IMR-90 (cell line): ENCODE data around the gene ARHGEF4. TPM values are rescaled to one million over a fixed set of nuclear protein-coding genes. Genes with fewer than 3 reads are reported as not detected.

Experiments used
- ATAC-seq: fragments of 200-7000 bp; cut with Tn5 transposase; 2 replicates; pipeline ENCODE4 v1.9.1; 2020; ENCODE audit warnings: low read depth, mild to moderate bottlenecking, moderate library complexity
- BruUV-seq: library from RNA; stranded (reverse); fragments of 400-500 nt; replicated peaks from 2 replicates; lab custom pipeline; 2021; lab: Mats Ljungman, UMichigan
- CTCF ChIA-PET: fragments of 300-600 bp; formaldehyde crosslinking; extraction: SDS; loops from one replicate; lab custom pipeline; 2021; ENCODE audit warnings: antibody characterized with exemption; lab: Yijun Ruan, JAX
- POLR2A ChIA-PET: fragments of 300-600 bp; sonication (Branson Sonifier 250); formaldehyde crosslinking; loops from one replicate; lab custom pipeline; 2022; ENCODE audit warnings: antibody characterized with exemption; ENCODE audit not compliant: unreplicated experiment; lab: Charles Lee
- DNase-seq: peaks from one replicate; pipeline ENCODE4 v3.0.0; 2013
- H2AFZ ChIP-seq: replicated peaks from 2 replicates; pipeline ENCODE3; 2013; ENCODE audit warnings: low read length, mild to moderate bottlenecking; ENCODE audit not compliant: poor library complexity
- H2AK5ac ChIP-seq: 2 replicates; pipeline ENCODE4 v1.6.1; 2013; ENCODE audit warnings: low read depth, low read length, inconsistent platforms
- H2AK9ac ChIP-seq: replicated peaks from 2 replicates; pipeline ENCODE3; 2013; ENCODE audit warnings: mild to moderate bottlenecking, low read depth, low read length, moderate library complexity; ENCODE audit not compliant: poor library complexity
- H2BK120ac ChIP-seq: 2 replicates; pipeline ENCODE4 v1.6.1; 2013; ENCODE audit warnings: low read depth, low read length, inconsistent platforms
- H2BK15ac ChIP-seq: 3 replicates; pipeline ENCODE4 v1.6.1; 2013; ENCODE audit warnings: low read depth, low read length, inconsistent platforms
- H2BK20ac ChIP-seq: 2 replicates; pipeline ENCODE4 v1.6.1; 2013; ENCODE audit warnings: low read depth, mild to moderate bottlenecking, inconsistent platforms, low read length, moderate library complexity
- H2BK5ac ChIP-seq: 2 replicates; pipeline ENCODE4 v1.6.1; 2013; ENCODE audit warnings: mild to moderate bottlenecking, low read depth, low read length, inconsistent platforms; ENCODE audit not compliant: poor library complexity, severe bottlenecking
- H3K14ac ChIP-seq: replicated peaks from 2 replicates; pipeline ENCODE4 v1.6.1; 2013; ENCODE audit warnings: low read depth, low read length, inconsistent platforms
- H3K18ac ChIP-seq: 2 replicates; pipeline ENCODE4 v1.6.1; 2013; ENCODE audit warnings: low read depth, low read length, control low read depth
- H3K23ac ChIP-seq: 2 replicates; pipeline ENCODE4 v1.6.1; 2013; ENCODE audit warnings: low read depth, low read length, inconsistent platforms
- H3K27ac ChIP-seq: 2 replicates; pipeline ENCODE4 v1.5.1; 2013; ENCODE audit warnings: mild to moderate bottlenecking, control low read depth, low read length; ENCODE audit not compliant: insufficient read depth
- H3K27me3 ChIP-seq: 2 replicates; pipeline ENCODE4 v1.6.1; 2013; ENCODE audit warnings: low read length; ENCODE audit not compliant: control insufficient read depth, insufficient read depth
- H3K36me3 ChIP-seq: 2 replicates; pipeline ENCODE4 v1.6.1; 2013; ENCODE audit warnings: low read length, mixed read lengths; ENCODE audit not compliant: control insufficient read depth, insufficient read depth
- H3K4ac ChIP-seq: 2 replicates; pipeline ENCODE4 v1.6.1; 2013; ENCODE audit warnings: low read depth, low read length, inconsistent platforms
- H3K4me1 ChIP-seq: 2 replicates; pipeline ENCODE4 v1.6.1; 2013; ENCODE audit warnings: low read length, mixed read lengths; ENCODE audit not compliant: control insufficient read depth, insufficient read depth
- H3K4me2 ChIP-seq: 2 replicates; pipeline ENCODE4 v1.6.1; 2013; ENCODE audit warnings: low read depth, mild to moderate bottlenecking, control low read depth, low read length, moderate library complexity
- H3K4me3 ChIP-seq: 2 replicates; pipeline ENCODE4 v1.5.1; 2013; ENCODE audit warnings: low read depth, mild to moderate bottlenecking, control low read depth, low read length, moderate library complexity; ENCODE audit not compliant: insufficient read depth
- H3K56ac ChIP-seq: 2 replicates; pipeline ENCODE4 v1.6.1; 2013; ENCODE audit warnings: low read length, inconsistent platforms; ENCODE audit not compliant: insufficient read depth; ENCODE audit errors: extremely low read depth
- H3K79me1 ChIP-seq, 2 experiments: 2 replicates each; pipeline ENCODE4 v1.6.1; 2013; ENCODE audit warnings: low read length in 2 of 2, inconsistent platforms in 1 of 2, low read depth in 1 of 2
- H3K9ac ChIP-seq: 2 replicates; pipeline ENCODE4 v1.6.1; 2013; ENCODE audit warnings: low read depth, low read length, control low read depth
- H3K9me1 ChIP-seq: 2 replicates; pipeline ENCODE4 v1.6.1; 2013; ENCODE audit warnings: low read length, inconsistent platforms; ENCODE audit not compliant: insufficient read depth
- H3K9me3 ChIP-seq: 2 replicates; pipeline ENCODE4 v1.6.1; 2013; ENCODE audit warnings: low read length; ENCODE audit not compliant: control insufficient read depth, insufficient read depth
- H4K20me1 ChIP-seq: 2 replicates; pipeline ENCODE4 v1.6.1; 2013; ENCODE audit warnings: low read length, inconsistent platforms; ENCODE audit not compliant: insufficient read depth
- H4K5ac ChIP-seq: 2 replicates; pipeline ENCODE4 v1.6.1; 2013; ENCODE audit warnings: mild to moderate bottlenecking, low read depth, low read length, control low read depth
- H4K8ac ChIP-seq, 2 experiments: 2 replicates each; pipeline ENCODE4 v1.6.1; 2013; ENCODE audit warnings: low read depth in 2 of 2, low read length in 2 of 2, control low read depth in 1 of 2, inconsistent platforms in 1 of 2
- H4K91ac ChIP-seq: 2 replicates; pipeline ENCODE4 v1.6.1; 2013; ENCODE audit warnings: low read depth, low read length, inconsistent platforms; ENCODE audit not compliant: insufficient read depth
- BHLHE40 ChIP-seq: fragments of 150-350 bp; IDR thresholded peaks from 2 replicates; pipeline ENCODE4 v1.6.1; 2016; ENCODE audit warnings: mild to moderate bottlenecking, low read depth, low read length
- CHD1 ChIP-seq: IDR thresholded peaks from 2 replicates; pipeline ENCODE4 v1.6.1; 2012; ENCODE audit warnings: low read depth, low read length, improper control_type of control experiment
- FOS ChIP-seq: fragments of 150-350 bp; IDR thresholded peaks from 2 replicates; pipeline ENCODE4 v1.6.1; 2016; ENCODE audit warnings: low read depth, low read length
- MAFK ChIP-seq: IDR thresholded peaks from 2 replicates; pipeline ENCODE4 v1.6.1; 2012; ENCODE audit warnings: low read depth, low read length, improper control_type of control experiment
- MAZ ChIP-seq: IDR thresholded peaks from 2 replicates; pipeline ENCODE4 v1.6.1; 2012; ENCODE audit warnings: low read depth, mild to moderate bottlenecking, low read length, improper control_type of control experiment, moderate library complexity, borderline replicate concordance
- MXI1 ChIP-seq: IDR thresholded peaks from 2 replicates; pipeline ENCODE4 v1.6.1; 2012; ENCODE audit warnings: low read depth, mild to moderate bottlenecking, low read length, moderate library complexity, borderline replicate concordance
- NFE2L2 ChIP-seq: fragments of 150-350 bp; IDR thresholded peaks from 2 replicates; pipeline ENCODE4 v1.6.1; 2016; ENCODE audit warnings: low read depth, mild to moderate bottlenecking, low read length
- POLR2A ChIP-seq: IDR thresholded peaks from 2 replicates; pipeline ENCODE4 v1.6.1; 2012; ENCODE audit warnings: mild to moderate bottlenecking, low read depth, low read length
- RAD21 ChIP-seq: IDR thresholded peaks from 2 replicates; pipeline ENCODE4 v1.6.1; 2012; ENCODE audit warnings: low read length, improper control_type of control experiment
- RFX5 ChIP-seq: IDR thresholded peaks from 2 replicates; pipeline ENCODE4 v1.8.0; 2012; ENCODE audit warnings: low read depth, mild to moderate bottlenecking, low read length, moderate library complexity
- SMC3 ChIP-seq: fragments of 150-350 bp; IDR thresholded peaks from 2 replicates; pipeline ENCODE4 v1.6.1; 2016; ENCODE audit warnings: low read depth, mild to moderate bottlenecking, antibody characterized with exemption, low read length, moderate library complexity
- WGBS, 2 experiments: methylation state at CpG; one replicate each; pipeline versions ENCODE4 v1.1.5 to v1.1.7; 2013; ENCODE audit warnings: missing lambda C conversion rate in 2 of 2; ENCODE audit not compliant: insufficient read length in 1 of 2; ENCODE audit errors: extremely low coverage in 2 of 2; 5-methylcytosine and 5-hydroxymethylcytosine counted together
- dilution Hi-C: fragments of 300-500 bp; cut with HindIII; formaldehyde crosslinking; loops from one replicate; pipeline ENCODE4 v1.14.3; 2018; ENCODE audit warnings: low sequenced_read_pairs; ENCODE audit not compliant: unreplicated experiment
- in situ Hi-C: fragments of 300-500 bp; cut with MboI; formaldehyde crosslinking; loops from 3 replicates; pipeline ENCODE4 v1.14.3; 2019; ENCODE audit warnings: low sequenced_read_pairs, inconsistent platforms, mixed read lengths
- intact Hi-C: fragments of 100-400 bp; cut with micrococcal nuclease; formaldehyde crosslinking; loops from 2 replicates; pipeline ENCODE4 v1.10.0; 2022
- polyA plus RNA-seq, 3 experiments: library from polyadenylated mRNA; depleted of rRNA; stranded (reverse); fragments of >200 nt; gene quantifications; 2 replicates each; pipeline ENCODE4 v1.2.3, GENCODE V29; 2012; ENCODE audit warnings: low replicate concordance in 1 of 3
- total RNA-seq: library from RNA; depleted of rRNA; stranded (reverse); fragments of >200 nt; gene quantifications from 2 replicates; pipeline ENCODE4 v1.2.3, GENCODE V29; 2012
- TF ChIP-seq, protein P1 (sequence below): conservative IDR thresholded peaks from 2 replicates; pipeline ENCODE4 v1.5.1; 2012; ENCODE audit warnings: mild to moderate bottlenecking, low read depth, low read length, improper control_type of control experiment

ARHGEF4 gene
- total and polyA plus RNA-seq, 2 of the 4 experiments (the other 2 are of a cell fraction): 2.7 to 5.0 TPM

DNA sequence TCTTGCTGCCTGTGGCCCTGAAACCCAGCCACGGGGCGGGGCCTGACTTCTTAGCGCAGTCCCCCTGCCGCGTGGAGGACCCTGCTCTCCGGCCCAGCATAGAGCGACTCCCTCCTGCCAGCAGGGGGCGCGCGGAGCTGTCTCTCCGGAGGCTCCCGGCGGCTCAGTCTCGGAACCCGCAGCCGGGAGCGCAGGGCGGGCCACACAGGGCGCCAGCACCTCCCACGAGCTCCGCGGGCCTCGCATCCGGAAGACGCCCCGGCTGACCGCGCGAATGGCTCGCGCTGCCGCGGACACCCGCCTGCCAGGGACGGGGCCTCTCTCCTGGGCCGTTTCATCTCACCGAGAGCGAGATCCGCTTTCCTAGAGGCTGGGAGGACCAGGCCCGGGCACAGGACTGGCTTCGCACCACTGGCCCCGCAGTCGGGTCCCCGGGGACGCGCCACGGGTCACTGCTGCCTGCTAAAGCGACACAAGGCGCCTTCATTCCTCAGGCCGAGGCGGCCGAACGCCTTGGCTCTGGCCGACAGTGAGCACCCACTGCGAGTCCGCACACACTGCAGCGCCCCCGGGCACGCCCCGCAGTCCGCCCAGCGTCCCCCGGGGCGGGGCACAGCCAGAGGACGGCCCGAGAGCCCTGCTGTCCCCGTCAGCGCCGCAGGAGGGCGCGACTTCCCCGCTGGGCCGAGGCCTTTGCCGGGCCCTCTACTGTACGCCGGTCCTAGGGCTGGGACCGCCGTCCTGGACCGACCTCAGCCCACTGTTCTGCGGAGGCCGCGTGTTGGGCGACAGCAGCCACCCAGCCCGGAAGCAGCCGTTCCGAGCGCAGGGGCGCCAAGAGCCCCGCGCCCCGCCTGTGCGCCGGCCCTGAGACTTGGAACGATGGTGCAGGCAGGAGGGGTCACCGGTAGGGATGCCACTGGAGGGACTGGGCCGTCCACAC is 39.0 kb upstream of the ARHGEF4 start:
- peak overlapping the region; percentile 68 for H2AK9ac ChIP-seq
- H4K20me1 ChIP-seq: no peaks in the 10 kb centered on the region
- no peak overlapping the region for H4K5ac ChIP-seq
- DNase-seq: peak; percentile 74
- in situ Hi-C loops: no loop called here
- intact Hi-C loops: loop anchor here (1.0 to 10.0 kb wide), 5 partner anchors 76 to 537 kb away; partner anchors contain the start of gene FAM168B
- H3K36me3 ChIP-seq: no peaks in the 10 kb centered on the region
- no TSS peak for BruUV-seq
- no peak overlapping the region; the same call in 1 of the 2 replicates for H3K56ac ChIP-seq
- H3K9ac ChIP-seq: peak overlapping the region; percentile 62
- H3K4me1 ChIP-seq: no peaks in the 10 kb centered on the region
- no peak overlapping the region for H3K14ac ChIP-seq
- H4K91ac ChIP-seq: peak overlapping the region; percentile 18; the same call in 1 of the 2 replicates
- H2AFZ ChIP-seq: peak overlapping the region; percentile 99
- peak overlapping the region; percentile 48 for H3K27ac ChIP-seq
- no peak overlapping the region for H2BK20ac ChIP-seq
- no peak overlapping the region; the same call in 1 of the 2 replicates for H2AK5ac ChIP-seq
- no peak overlapping the region for H3K23ac ChIP-seq
- peak overlapping the region; percentile 60 for H3K4ac ChIP-seq
- no peaks in the 10 kb centered on the region for H3K9me1 ChIP-seq
- H3K18ac ChIP-seq: no peak overlapping the region; the same call in 1 of the 2 replicates
- H2BK15ac ChIP-seq: no peak overlapping the region
- peak overlapping the region; percentile 40; the same call in 1 of the 2 replicates for H2BK120ac ChIP-seq
- no peaks in the 10 kb centered on the region for H3K79me1 ChIP-seq
- peak overlapping the region; percentile 31 for H2BK5ac ChIP-seq
- peak overlapping the region; percentile 33 to 74; a peak in 2 of 4 replicates for H4K8ac ChIP-seq
- ChIA-PET CTCF (interaction anchor here (0.6 to 1.8 kb wide), 15 partner anchors 18 to 837 kb away, joined by 3 to 18 read pairs (median 3); no protein-coding TSS in a partner anchor), POLR2A (no interaction called here)
- H3K9me3 ChIP-seq: no peaks in the 10 kb centered on the region
- ATAC-seq: peak; percentile 97
- H3K27me3 ChIP-seq: no peaks in the 10 kb centered on the region; the same call in 1 of the 2 replicates
- dilution Hi-C loops: no loop called here
- WGBS, 2 experiments: 3% methylated on average over 26 of the region's 96 CpGs; no CpG with 5 or more reads in 1 of the 2 experiments
- TF ChIP-seq MAZ (peak; percentile 89; the same call in 1 of the 2 replicates), CHD1 (no peak), RAD21 (peak; percentile 91), FOS (no peak), BHLHE40 (no peak), MXI1 (0 out of 2 replicates have a peak, but pooled peaks have one; percentile 12), SMC3 (peak; percentile 81), POLR2A (no peak), RFX5 (no peak), NFE2L2 (no peak), MAFK (no peak)
- TF ChIP-seq, protein P1, sequence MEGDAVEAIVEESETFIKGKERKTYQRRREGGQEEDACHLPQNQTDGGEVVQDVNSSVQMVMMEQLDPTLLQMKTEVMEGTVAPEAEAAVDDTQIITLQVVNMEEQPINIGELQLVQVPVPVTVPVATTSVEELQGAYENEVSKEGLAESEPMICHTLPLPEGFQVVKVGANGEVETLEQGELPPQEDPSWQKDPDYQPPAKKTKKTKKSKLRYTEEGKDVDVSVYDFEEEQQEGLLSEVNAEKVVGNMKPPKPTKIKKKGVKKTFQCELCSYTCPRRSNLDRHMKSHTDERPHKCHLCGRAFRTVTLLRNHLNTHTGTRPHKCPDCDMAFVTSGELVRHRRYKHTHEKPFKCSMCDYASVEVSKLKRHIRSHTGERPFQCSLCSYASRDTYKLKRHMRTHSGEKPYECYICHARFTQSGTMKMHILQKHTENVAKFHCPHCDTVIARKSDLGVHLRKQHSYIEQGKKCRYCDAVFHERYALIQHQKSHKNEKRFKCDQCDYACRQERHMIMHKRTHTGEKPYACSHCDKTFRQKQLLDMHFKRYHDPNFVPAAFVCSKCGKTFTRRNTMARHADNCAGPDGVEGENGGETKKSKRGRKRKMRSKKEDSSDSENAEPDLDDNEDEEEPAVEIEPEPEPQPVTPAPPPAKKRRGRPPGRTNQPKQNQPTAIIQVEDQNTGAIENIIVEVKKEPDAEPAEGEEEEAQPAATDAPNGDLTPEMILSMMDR: peak; percentile 93
- H3K4me3 ChIP-seq: peak overlapping the region; percentile 60
- H3K4me2 ChIP-seq: peak overlapping the region; percentile 67
